ENCODE results near the gene CA5B.

Gene CA5B

DNA sequence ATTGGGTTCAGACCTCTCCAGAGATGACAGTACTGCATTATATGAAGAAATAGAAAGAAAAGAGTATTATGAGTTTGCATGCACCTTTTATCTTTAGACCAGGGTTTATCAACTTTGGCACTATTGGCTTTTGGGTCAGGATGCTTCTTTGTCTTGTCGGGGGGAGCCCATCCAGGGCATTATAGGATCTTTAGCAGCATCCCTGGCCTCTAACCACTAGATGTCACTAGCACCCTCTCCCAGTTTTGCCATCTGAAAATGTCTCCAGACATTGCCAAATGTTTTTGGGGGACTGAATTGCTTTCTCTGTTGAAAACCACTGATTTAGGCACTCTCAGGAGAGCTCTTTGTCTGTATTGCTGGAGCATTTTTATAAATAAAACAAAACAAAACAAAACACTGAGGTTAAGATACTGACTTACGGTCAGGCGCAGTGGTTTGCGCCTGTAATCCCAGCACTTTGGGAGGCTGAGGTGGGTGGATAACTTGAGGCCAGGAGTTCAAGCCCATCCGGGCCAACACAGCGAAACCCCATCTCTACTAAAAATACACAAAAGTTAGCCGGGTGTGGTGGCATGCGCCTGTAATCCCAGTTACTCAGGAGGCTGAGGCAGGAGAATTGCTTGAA lies 23.6 kb downstream of the CA5B start:
- H3K9me3 Mint-ChIP-seq, result no peaks in the 10 kb centered on the region
- H3K27me3 Mint-ChIP-seq, result no peaks in the 10 kb centered on the region
- peak overlapping the region; percentile 64 for H3K27ac Mint-ChIP-seq
- H3K36me3 Mint-ChIP-seq (ENCODE audit: low read depth), result peaks cover 3% of the 10 kb centered on the region
- no peak overlapping the region for H3K4me3 Mint-ChIP-seq
- peaks cover 38% of the 10 kb centered on the region for H3K4me1 Mint-ChIP-seq (ENCODE audit: low read depth)

- Mint-ChIP-seq H3K4me3 (no peak overlapping the region), H3K27me3 (no peaks in the 10 kb centered on the region), H3K4me1 (ENCODE audit: low read depth) (no peaks in the 10 kb centered on the region), H3K36me3 (ENCODE audit: low read depth) (peaks cover 18% of the 10 kb centered on the region), H3K9me3 (no peaks in the 10 kb centered on the region), H3K27ac (peak overlapping the region; percentile 26)
Observed at GRCh38 chrX:15769300-15769954, 31.4 kb downstream of the CA5B start.

GRCh38 chrX:15781961-15782699 lies 44.1 kb downstream of the CA5B start:
- Mint-ChIP-seq H3K36me3 (ENCODE audit: low read depth) (peaks cover 22% of the 10 kb centered on the region), H3K4me1 (ENCODE audit: low read depth) (peaks cover 13% of the 10 kb centered on the region), H3K4me3 (peak overlapping the region; percentile 75), H3K27ac (peak overlapping the region; percentile 94), H3K9me3 (no peaks in the 10 kb centered on the region), H3K27me3 (no peaks in the 10 kb centered on the region)

DNA sequence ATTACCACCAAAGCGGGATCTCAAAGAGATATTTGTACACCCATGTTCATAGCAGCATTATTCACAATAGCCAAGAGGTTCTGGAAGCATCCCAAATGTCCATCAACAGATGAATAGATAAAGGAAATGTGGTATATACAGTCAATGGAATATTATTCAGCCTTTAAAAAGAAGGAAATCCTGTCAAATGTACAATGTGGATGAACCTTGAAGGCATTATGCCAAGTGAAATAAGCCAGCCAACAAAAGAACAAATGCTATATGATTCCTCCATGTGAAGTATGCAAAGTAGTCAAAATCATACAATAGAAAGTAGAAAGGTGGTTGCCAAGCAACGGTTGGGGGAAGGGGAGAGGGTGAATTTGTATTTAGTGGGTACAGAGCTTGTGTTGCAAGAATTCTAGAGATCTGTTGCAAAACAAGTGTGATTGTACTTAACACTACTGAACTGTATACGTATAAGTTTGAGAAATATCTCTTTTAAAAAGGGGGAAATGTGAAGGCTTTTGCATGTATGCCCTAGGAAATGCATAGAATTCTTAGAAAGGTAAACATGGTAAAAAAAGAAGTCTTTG lies 47.2 kb downstream of the CA5B start:
- Mint-ChIP-seq H3K27ac (no peak overlapping the region), H3K27me3 (no peaks in the 10 kb centered on the region), H3K4me1 (ENCODE audit: low read depth) (peaks cover 6% of the 10 kb centered on the region), H3K4me3 (no peak overlapping the region), H3K36me3 (ENCODE audit: low read depth) (peaks cover 13% of the 10 kb centered on the region), H3K9me3 (no peaks in the 10 kb centered on the region)

- Mint-ChIP-seq H3K27me3 (no peaks in the 10 kb centered on the region), H3K4me1 (ENCODE audit: low read depth) (peaks cover 6% of the 10 kb centered on the region), H3K9me3 (no peaks in the 10 kb centered on the region), H3K27ac (peak overlapping the region; percentile 55), H3K36me3 (ENCODE audit: low read depth) (peaks cover 13% of the 10 kb centered on the region), H3K4me3 (no peak overlapping the region)
Observed at GRCh38 chrX:15786915-15787314, 48.8 kb downstream of the CA5B start.

DNA sequence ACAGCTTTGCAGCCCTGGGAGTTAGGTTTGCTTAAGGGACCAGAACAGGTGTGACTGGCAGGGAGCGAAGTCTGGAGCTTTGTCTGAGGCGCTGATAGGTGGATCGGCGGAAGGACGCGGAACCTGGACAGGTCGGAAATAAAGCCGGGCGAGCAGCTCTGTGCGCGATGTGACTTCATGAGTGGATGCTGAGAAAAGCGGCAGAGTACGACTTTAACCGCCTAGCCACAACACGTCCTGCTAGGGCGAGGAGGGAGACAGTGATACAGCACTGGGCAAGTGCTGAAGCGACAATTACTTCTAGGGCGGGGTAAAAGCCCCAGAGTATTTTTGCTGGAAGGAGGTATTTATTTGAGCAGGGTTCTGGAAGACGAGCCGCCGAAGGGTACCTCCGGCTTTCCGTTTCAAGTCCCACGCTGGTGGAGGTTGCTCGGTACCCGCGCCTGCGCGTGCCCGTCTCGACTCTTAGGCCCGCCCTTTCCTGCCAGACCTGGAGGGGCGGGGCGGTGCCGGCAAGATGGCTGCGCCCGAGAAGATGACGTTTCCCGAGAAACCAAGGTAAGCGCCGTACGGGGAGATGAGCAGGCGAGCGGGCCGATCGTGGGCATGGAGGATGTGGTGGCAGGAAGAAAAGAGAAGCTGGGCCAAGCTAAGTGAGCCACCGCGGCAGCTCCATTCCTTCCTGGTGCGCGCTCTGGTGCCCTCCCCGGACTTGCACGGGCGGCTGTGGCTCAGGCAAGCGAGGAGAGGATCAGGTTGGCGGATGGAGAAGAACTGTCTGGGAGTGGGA lies 52.1 kb downstream of the CA5B start, which contains the start of gene ZRSR2:
Gene ZRSR2, plus strand, starts transcription at position 506 of the 790 bp plus-strand sequence. Its CDS starts 12 bp downstream, at position 518.
- Mint-ChIP-seq H3K36me3 (ENCODE audit: low read depth) (peaks cover 22% of the 10 kb centered on the region), H3K9me3 (no peaks in the 10 kb centered on the region), H3K27ac (no peak within 1 kb of the TSS), H3K4me3 (no peak within 1 kb of the TSS), H3K4me1 (ENCODE audit: low read depth) (peaks cover 27% of the 10 kb centered on the region), H3K27me3 (no peaks in the 10 kb centered on the region)

DNA sequence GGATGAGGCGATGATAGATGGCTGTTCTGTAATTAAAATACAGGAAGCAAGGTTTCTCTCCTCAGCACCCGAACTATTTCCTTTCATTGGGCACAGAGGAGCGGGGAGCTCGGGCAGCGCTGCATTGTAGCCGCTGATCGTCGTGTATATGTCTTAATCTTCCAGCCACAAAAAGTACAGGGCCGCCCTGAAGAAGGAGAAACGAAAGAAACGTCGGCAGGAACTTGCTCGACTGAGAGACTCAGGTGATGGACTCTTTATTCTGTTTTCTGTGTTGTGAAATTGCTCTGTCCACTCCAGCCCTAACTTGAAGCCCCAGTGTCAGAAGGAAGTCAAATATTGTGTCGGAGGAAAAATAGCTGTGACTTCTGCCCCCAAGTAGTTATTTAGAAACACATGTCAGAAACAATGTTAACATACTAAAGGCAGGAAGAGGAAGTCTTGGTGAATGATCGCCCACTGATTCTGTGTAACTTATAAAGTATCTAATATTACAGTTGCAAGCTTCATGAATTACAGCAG lies 52.8 kb downstream of the CA5B start:
- H3K27me3 Mint-ChIP-seq, result no peaks in the 10 kb centered on the region
- peaks cover 21% of the 10 kb centered on the region for H3K36me3 Mint-ChIP-seq (ENCODE audit: low read depth)
- H3K9me3 Mint-ChIP-seq, result no peaks in the 10 kb centered on the region
- no peak overlapping the region for H3K27ac Mint-ChIP-seq
- no peak overlapping the region for H3K4me3 Mint-ChIP-seq
- H3K4me1 Mint-ChIP-seq (ENCODE audit: low read depth), result peaks cover 30% of the 10 kb centered on the region

DNA sequence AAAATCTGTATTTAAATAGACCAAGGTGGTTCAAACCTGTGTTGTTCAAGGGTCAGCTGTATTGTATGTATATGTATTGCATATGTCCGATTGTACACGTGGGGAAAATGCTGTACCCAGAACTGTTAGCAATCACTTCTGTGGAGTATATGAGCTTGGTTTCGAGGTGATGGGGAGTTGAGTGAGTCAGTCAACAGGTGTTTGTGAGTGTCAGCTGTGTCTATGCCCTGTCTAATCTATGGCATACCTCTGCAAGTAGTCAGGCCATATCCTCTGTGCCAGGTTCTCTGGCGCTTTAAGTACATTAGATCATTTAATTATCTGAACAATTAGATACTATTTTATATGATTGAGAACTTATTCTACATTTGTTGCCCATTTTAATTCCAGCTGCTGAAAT lies 59.6 kb downstream of the CA5B start:
- no peaks in the 10 kb centered on the region for H3K27me3 Mint-ChIP-seq
- H3K9me3 Mint-ChIP-seq, result no peaks in the 10 kb centered on the region
- H3K4me1 Mint-ChIP-seq (ENCODE audit: low read depth), result peaks cover 46% of the 10 kb centered on the region
- peaks cover 43% of the 10 kb centered on the region for H3K36me3 Mint-ChIP-seq (ENCODE audit: low read depth)
- no peak overlapping the region for H3K27ac Mint-ChIP-seq
- no peak overlapping the region for H3K4me3 Mint-ChIP-seq

GRCh38 chrX:15804563-15804962 lies 66.5 kb downstream of the CA5B start:
- H3K4me3 Mint-ChIP-seq, result no peak overlapping the region
- H3K36me3 Mint-ChIP-seq (ENCODE audit: low read depth), result peaks cover 30% of the 10 kb centered on the region
- H3K9me3 Mint-ChIP-seq, result no peaks in the 10 kb centered on the region
- no peak overlapping the region for H3K27ac Mint-ChIP-seq
- no peaks in the 10 kb centered on the region for H3K27me3 Mint-ChIP-seq
- H3K4me1 Mint-ChIP-seq (ENCODE audit: low read depth), result no peaks in the 10 kb centered on the region

- Mint-ChIP-seq H3K4me1 (ENCODE audit: low read depth) (no peaks in the 10 kb centered on the region), H3K36me3 (ENCODE audit: low read depth) (peaks cover 49% of the 10 kb centered on the region), H3K4me3 (no peak overlapping the region), H3K27ac (no peak overlapping the region), H3K9me3 (no peaks in the 10 kb centered on the region), H3K27me3 (no peaks in the 10 kb centered on the region)
Observed at GRCh38 chrX:15808254-15808653, 70.2 kb downstream of the CA5B start.

- no peak overlapping the region for H3K27ac Mint-ChIP-seq
- H3K9me3 Mint-ChIP-seq, result no peaks in the 10 kb centered on the region
- no peak overlapping the region for H3K4me3 Mint-ChIP-seq
- peaks cover 32% of the 10 kb centered on the region for H3K4me1 Mint-ChIP-seq (ENCODE audit: low read depth)
- no peaks in the 10 kb centered on the region for H3K27me3 Mint-ChIP-seq
- H3K36me3 Mint-ChIP-seq (ENCODE audit: low read depth), result peaks cover 57% of the 10 kb centered on the region
Observed at GRCh38 chrX:15812192-15812938, 74.3 kb downstream of the CA5B start.

DNA sequence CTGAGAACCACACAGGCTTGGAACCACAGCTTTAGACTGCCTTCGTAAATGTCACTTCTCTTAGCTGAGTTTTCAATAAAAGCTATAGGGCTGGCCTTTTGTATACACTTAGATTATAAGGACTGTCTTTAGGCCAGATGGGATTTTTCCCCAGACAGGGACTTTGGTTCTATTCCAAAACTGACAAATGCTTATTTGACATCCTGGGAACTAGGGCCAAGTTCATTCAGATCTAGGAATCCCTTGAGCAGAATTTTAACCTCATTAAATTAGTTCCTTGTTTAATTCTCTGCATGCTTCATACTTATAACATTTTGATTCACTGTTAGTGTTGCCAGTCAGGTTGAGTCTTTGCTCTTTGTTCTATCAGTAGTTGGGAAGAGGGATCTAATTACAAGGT lies 75.3 kb downstream of the CA5B start:
- H3K36me3 Mint-ChIP-seq (ENCODE audit: low read depth), result peaks cover 64% of the 10 kb centered on the region
- no peaks in the 10 kb centered on the region for H3K9me3 Mint-ChIP-seq
- peaks cover 41% of the 10 kb centered on the region for H3K4me1 Mint-ChIP-seq (ENCODE audit: low read depth)
- H3K4me3 Mint-ChIP-seq, result no peak overlapping the region
- no peaks in the 10 kb centered on the region for H3K27me3 Mint-ChIP-seq
- H3K27ac Mint-ChIP-seq, result no peak overlapping the region

DNA sequence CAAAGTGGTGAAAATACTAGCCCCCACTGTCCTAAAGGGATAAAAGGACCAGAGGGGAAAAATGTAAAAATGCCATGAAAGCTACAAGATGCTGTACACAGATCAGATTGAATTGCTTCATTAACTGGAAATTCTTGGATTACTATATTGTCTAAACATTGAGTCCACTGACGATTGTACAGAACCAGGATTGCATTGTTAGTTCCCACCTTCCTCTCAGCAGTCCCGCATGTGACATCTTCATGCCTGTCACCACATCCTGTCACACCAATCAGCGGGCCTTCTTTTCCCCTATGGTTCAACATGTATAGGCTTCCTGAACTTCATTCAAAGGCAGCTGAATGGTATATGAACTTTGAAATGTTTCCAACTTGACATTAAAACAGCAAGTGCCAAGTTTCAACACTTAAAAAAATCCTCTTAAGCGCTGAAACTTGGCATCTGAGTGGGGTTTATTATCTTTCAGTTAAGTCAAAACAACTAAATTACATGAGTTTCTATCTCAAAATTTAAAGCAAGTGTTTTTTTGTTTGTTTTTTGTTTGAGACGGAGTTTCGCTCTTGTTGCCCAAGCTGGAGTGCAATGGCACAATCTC lies 76.8 kb downstream of the CA5B start:
- H3K36me3 Mint-ChIP-seq (ENCODE audit: low read depth), result peaks cover 54% of the 10 kb centered on the region
- peak overlapping the region; percentile 63 for H3K27ac Mint-ChIP-seq
- no peak overlapping the region for H3K4me3 Mint-ChIP-seq
- H3K4me1 Mint-ChIP-seq (ENCODE audit: low read depth), result peaks cover 44% of the 10 kb centered on the region
- H3K9me3 Mint-ChIP-seq, result no peaks in the 10 kb centered on the region
- no peaks in the 10 kb centered on the region for H3K27me3 Mint-ChIP-seq

Measured in stimulated activated naive CD8-positive, alpha-beta T cell treated with anti-CD3 and anti-CD28 coated beads, Interleukin-15, Interleukin-2, amounts not matched to agents 100 ng/mL and 50 ng/mL, for 24 hours (primary cell).